ENCODE results near the gene OCA2.

DNA sequence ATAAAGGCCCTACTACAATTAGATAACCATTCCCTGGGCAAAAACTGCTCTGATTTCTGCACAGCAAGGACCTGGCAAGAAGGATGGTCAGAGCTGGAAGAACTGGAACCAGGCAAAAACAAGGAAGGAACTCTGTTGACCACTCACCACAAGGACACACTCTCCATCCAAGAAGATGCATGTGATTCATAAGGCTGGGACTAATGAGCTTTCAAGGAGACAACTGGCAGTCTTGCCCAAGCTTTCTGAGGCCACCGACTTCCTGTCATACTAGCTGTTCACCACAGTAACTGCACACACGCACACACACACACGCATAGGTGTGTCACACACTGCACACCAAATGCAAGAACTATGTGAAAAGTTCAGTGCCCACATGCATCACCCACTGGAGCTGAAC is 256.6 kb downstream of the OCA2 start:
- TF ChIP-seq ZNF274 (IDR thresholded peaks at IDR 0.05; ENCODE audit: low read depth, low read length) (no peak), YY1 (IDR thresholded peaks at IDR 0.05; ENCODE audit: insufficient read depth, insufficient read length) (no peak), SUZ12 (IDR thresholded peaks at IDR 0.05; ENCODE audit: extremely low read depth, insufficient read depth, insufficient read length) (no peak)

All from NT2/D1 (cell line).